NCI-H2107 (cell line): ENCODE results near the gene CD63.

Source experiments
- DNase-seq: peaks from one replicate; lab custom pipeline; 2025; lab: John Stamatoyannopoulos, UW

The CD63 gene

GRCh38 chr12:55720894-55721444 lies 7.8 kb downstream of the CD63 start:
- no peak for DNase-seq

GRCh38 chr12:55720071-55720564 lies 8.7 kb downstream of the CD63 start, which contains the start of gene RDH5:
TSS of gene RDH5 (plus strand) at chr12:55720393. CDS start at chr12:55721185, 792 bp downstream.
- DNase-seq: no peak

- DNase-seq: no peak
These were observed 9.4 kb downstream of the CD63 start for GRCh38 chr12:55719371-55719770.

GRCh38 chr12:55718624-55719275 lies 10.1 kb downstream of the CD63 start:
- no peak for DNase-seq

- DNase-seq: no peak
These were observed 10.8 kb downstream of the CD63 start for GRCh38 chr12:55718015-55718414.

GRCh38 chr12:55717011-55718007 lies 11.5 kb downstream of the CD63 start:
- DNase-seq: no peak

- DNase-seq: no peak
These were observed 12.2 kb downstream of the CD63 start for GRCh38 chr12:55716582-55716957.

GRCh38 chr12:55715833-55716581 lies 12.8 kb downstream of the CD63 start, which contains the start of gene BLOC1S1:
TSS of gene BLOC1S1 (plus strand) at chr12:55716046. CDS start at chr12:55716052, 6 bp downstream.
- peak; percentile 93 for DNase-seq

GRCh38 chr12:55715169-55715764 lies 13.5 kb downstream of the CD63 start:
- no peak for DNase-seq

GRCh38 chr12:55713721-55714120 lies 15.1 kb downstream of the CD63 start:
- no peak for DNase-seq

GRCh38 chr12:55712700-55713415 lies 16.0 kb downstream of the CD63 start:
- DNase-seq: no peak

- no peak for DNase-seq
These were observed 16.8 kb downstream of the CD63 start for GRCh38 chr12:55711786-55712553.

- no peak for DNase-seq
These were observed 20.0 kb downstream of the CD63 start for GRCh38 chr12:55708695-55709233.

GRCh38 chr12:55707841-55708694 lies 20.7 kb downstream of the CD63 start, which contains the start of gene ITGA7:
TSS of gene ITGA7 (minus strand) at chr12:55707904. CDS start at chr12:55707682, 222 bp downstream.
- DNase-seq: no peak

GRCh38 chr12:55707219-55707671 lies 21.6 kb downstream of the CD63 start:
- DNase-seq: no peak

GRCh38 chr12:55706568-55707218 lies 22.1 kb downstream of the CD63 start:
- no peak for DNase-seq

GRCh38 chr12:55705782-55706402 lies 22.9 kb downstream of the CD63 start:
- no peak for DNase-seq
